HepG2 (cell line): ENCODE data around the gene STK40. TPM values are rescaled to one million over a fixed set of nuclear protein-coding genes. Genes with fewer than 3 reads are reported as not detected.
A peak's percentile ranks its signal among the peaks of the same experiment; 100 is the strongest.

Experiments
- CBX2 ChIP-seq, 2 experiments: fragments of 200-600 bp in 1 of 2; sonication (generic); formaldehyde crosslinking in 1 of 2; IDR thresholded peaks; 2 replicates each; pipeline versions ENCODE4 v1.7.0 to v1.8.1; 2018 to 2022; ENCODE audit warnings: low read depth in 2 of 2, low read length in 1 of 2, mild to moderate bottlenecking in 1 of 2, missing genetic modification reagents in 1 of 2
- DNMT1 ChIP-seq: sonication (generic); formaldehyde crosslinking; IDR thresholded peaks from 2 replicates; pipeline ENCODE4 v1.5.1; 2020; ENCODE audit warnings: mild to moderate bottlenecking, missing genetic modification reagents
- ELK4 ChIP-seq: sonication (generic); formaldehyde crosslinking; IDR thresholded peaks from 2 replicates; pipeline ENCODE4 v1.9.0; 2021; ENCODE audit warnings: missing genetic modification reagents, borderline replicate concordance
- GMEB1 ChIP-seq: sonication (generic); formaldehyde crosslinking; IDR thresholded peaks from 2 replicates; pipeline ENCODE4 v1.5.1; 2020; ENCODE audit warnings: missing genetic modification reagents, mild to moderate bottlenecking, borderline replicate concordance
- MBD4 ChIP-seq: IDR thresholded peaks from 2 replicates; pipeline ENCODE4 v1.6.1; 2012; ENCODE audit warnings: low read length, inconsistent platforms, borderline replicate concordance
- NFKB2 ChIP-seq: sonication (generic); formaldehyde crosslinking; IDR thresholded peaks from 2 replicates; pipeline ENCODE4 v1.4.0; 2020; ENCODE audit warnings: missing genetic modification reagents, borderline replicate concordance
- NFYC ChIP-seq: IDR thresholded peaks from 2 replicates; pipeline ENCODE4 v1.6.1; 2016; ENCODE audit warnings: missing genetic modification reagents, missing compliant biosample characterization
- RAD51 ChIP-seq: fragments of 450-650 bp; IDR thresholded peaks from 2 replicates; pipeline ENCODE4 v1.6.1; 2016; ENCODE audit warnings: borderline replicate concordance
- REST ChIP-seq, 2 experiments: IDR thresholded peaks; 2 replicates each; pipeline ENCODE4 v1.6.1; 2011 to 2012; ENCODE audit warnings: low read length in 2 of 2, borderline replicate concordance in 1 of 2, low read depth in 1 of 2, mild to moderate bottlenecking in 1 of 2, moderate library complexity in 1 of 2
- ZFP36 ChIP-seq: fragments of 150-350 bp; IDR thresholded peaks from 2 replicates; pipeline ENCODE4 v1.6.1; 2018; ENCODE audit warnings: borderline replicate concordance, low read length, low read depth; ENCODE audit not compliant: partially characterized antibody
- ZFP41 ChIP-seq: sonication (generic); formaldehyde crosslinking; IDR thresholded peaks from 2 replicates; pipeline ENCODE4 v1.4.0; 2020; ENCODE audit warnings: mild to moderate bottlenecking, missing genetic modification reagents, borderline replicate concordance
- ZFP82 ChIP-seq: sonication (generic); formaldehyde crosslinking; IDR thresholded peaks from 2 replicates; pipeline ENCODE4 v1.5.1; 2020; ENCODE audit warnings: mild to moderate bottlenecking, missing genetic modification reagents, borderline replicate concordance
- ZNF20 ChIP-seq: sonication (generic); formaldehyde crosslinking; IDR thresholded peaks from 2 replicates; pipeline ENCODE4 v1.4.0; 2020; ENCODE audit warnings: mild to moderate bottlenecking, moderate library complexity, missing genetic modification reagents
- ZNF274 ChIP-seq: sonication (generic); formaldehyde crosslinking; IDR thresholded peaks from 2 replicates; pipeline ENCODE4 v1.5.1; 2020; ENCODE audit warnings: mild to moderate bottlenecking, missing genetic modification reagents
- ZNF317 ChIP-seq: sonication (generic); formaldehyde crosslinking; IDR thresholded peaks from 2 replicates; pipeline ENCODE4 v1.5.0; 2020; ENCODE audit warnings: mild to moderate bottlenecking, missing genetic modification reagents
- ZNF460 ChIP-seq: sonication (generic); formaldehyde crosslinking; IDR thresholded peaks from 2 replicates; pipeline ENCODE4 v1.5.1; 2020; ENCODE audit warnings: missing genetic modification reagents, mild to moderate bottlenecking, borderline replicate concordance
- ZNF598 ChIP-seq: sonication (generic); formaldehyde crosslinking; IDR thresholded peaks from 2 replicates; pipeline ENCODE4 v1.5.1; 2020; ENCODE audit warnings: mild to moderate bottlenecking, missing genetic modification reagents, borderline replicate concordance
- ZNF839 ChIP-seq: sonication (generic); formaldehyde crosslinking; IDR thresholded peaks from 2 replicates; pipeline ENCODE4 v1.4.0; 2020; ENCODE audit warnings: missing genetic modification reagents, mild to moderate bottlenecking, borderline replicate concordance
- polyA plus RNA-seq, 8 experiments: library from polyadenylated mRNA; depleted of rRNA in 3 of 8; stranded (reverse) in 7 of 8; unstranded in 1 of 8; fragments of >200 nt; fragmentation: Illumina TruSeq in 4 of 8; extraction: Trizol in 4 of 8; gene quantifications; 2 replicates each; pipeline versions ENCODE4 v1.2.1 to v1.2.3, GENCODE V29; 2011 to 2016; ENCODE audit warnings: low read depth in 4 of 8, missing spikeins in 1 of 8, mixed read lengths in 1 of 8; ENCODE audit not compliant: insufficient read depth in 1 of 8
- total RNA-seq, 5 experiments: library from RNA; depleted of rRNA; stranded (reverse); fragments of >200 nt; fragmentation: Illumina TruSeq; extraction: Trizol; gene quantifications; 2 replicates each; pipeline ENCODE4 v1.2.3, GENCODE V29; 2016; ENCODE audit warnings: low read depth in 1 of 5
- TF ChIP-seq, protein P1 (sequence below): sonication (generic); formaldehyde crosslinking; conservative IDR thresholded peaks from 2 replicates; pipeline ENCODE4 v1.8.0; 2022; ENCODE audit warnings: mild to moderate bottlenecking, moderate library complexity, missing genetic modification reagents

The STK40 gene
- total and polyA plus RNA-seq, 2 of the 13 experiments (the other 11 are each of a cell fraction or from before 2014, with no cell fraction given), result 33.8 to 35.1 TPM

DNA sequence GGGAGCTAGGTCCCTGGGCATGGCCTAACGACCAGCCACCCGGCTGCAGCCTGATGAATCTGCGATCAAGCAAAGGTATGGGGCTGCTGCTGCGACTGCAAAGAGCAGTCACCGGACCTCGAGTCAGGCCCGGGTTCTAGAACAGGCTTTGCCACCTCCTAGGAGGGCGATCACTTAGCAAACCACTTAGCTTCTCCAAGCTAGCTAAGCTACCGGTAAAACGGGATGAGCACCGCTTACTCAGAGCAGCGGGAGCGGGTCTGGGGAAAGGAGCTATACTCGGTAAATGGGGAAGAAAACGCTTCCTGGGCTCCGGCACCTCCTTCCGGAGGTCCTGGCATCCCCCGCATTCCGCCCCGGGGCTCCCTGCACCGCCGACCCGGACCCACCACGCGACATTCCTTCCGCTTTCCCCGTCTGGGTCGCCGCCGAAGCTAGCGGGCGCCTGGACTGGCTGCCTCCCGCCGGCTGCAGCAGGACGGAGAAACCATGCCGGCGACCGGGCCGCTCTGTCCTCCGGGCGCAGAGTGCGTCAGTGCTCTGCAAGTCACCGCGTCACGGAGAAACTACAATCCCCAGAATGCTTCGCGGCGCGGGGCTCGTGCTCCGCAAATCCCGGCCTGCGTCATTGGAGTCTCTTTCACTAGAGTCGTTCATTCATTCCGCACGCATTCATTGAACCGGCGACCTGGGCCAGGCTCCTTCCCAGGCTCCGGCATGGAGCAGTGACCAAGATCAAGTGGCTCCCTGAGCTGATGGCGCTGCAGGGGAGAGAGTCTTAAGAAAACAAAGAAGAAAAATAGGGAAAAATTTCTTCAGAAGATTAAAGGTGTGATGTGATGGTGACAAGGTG, 11.9 kb upstream of the STK40 start, which contains the start of gene LSM10 (continued):
- TF ChIP-seq, protein P1, sequence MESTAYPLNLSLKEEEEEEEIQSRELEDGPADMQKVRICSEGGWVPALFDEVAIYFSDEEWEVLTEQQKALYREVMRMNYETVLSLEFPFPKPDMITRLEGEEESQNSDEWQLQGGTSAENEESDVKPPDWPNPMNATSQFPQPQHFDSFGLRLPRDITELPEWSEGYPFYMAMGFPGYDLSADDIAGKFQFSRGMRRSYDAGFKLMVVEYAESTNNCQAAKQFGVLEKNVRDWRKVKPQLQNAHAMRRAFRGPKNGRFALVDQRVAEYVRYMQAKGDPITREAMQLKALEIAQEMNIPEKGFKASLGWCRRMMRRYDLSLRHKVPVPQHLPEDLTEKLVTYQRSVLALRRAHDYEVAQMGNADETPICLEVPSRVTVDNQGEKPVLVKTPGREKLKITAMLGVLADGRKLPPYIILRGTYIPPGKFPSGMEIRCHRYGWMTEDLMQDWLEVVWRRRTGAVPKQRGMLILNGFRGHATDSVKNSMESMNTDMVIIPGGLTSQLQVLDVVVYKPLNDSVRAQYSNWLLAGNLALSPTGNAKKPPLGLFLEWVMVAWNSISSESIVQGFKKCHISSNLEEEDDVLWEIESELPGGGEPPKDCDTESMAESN (CRISPR knock-in tag), result peak; percentile 71; the same call in 1 of the 2 replicates
- TF ChIP-seq ELK4 (CRISPR knock-in tag), result no peak; the same call in 1 of the 2 replicates
- no peak for TF ChIP-seq ZNF20 (CRISPR knock-in tag)
- no peak for TF ChIP-seq ZFP41 (CRISPR knock-in tag)
- TF ChIP-seq ZNF317, result peak; percentile 47; the same call in 1 of the 2 replicates
- peak in 1 of 2 experiments; percentile 19; a peak in 1 of 4 replicates for TF ChIP-seq REST (IDR thresholded peaks at IDR 0.05; ENCODE audit: borderline replicate concordance in 1 of 2, low read depth in 1 of 2, low read length in 2 of 2)
- TF ChIP-seq DNMT1, result no peak
- peak; percentile 96 for TF ChIP-seq GMEB1
- no peak; the same call in 1 of the 2 replicates for TF ChIP-seq ZNF598 (CRISPR knock-in tag)
- TF ChIP-seq ZFP36, result no peak
- peak; percentile 86 for TF ChIP-seq NFYC
- TF ChIP-seq CBX2 (IDR thresholded peaks at IDR 0.05; ENCODE audit: low read depth, low read length), result no peak
- TF ChIP-seq CBX2 (CRISPR knock-in tag; IDR thresholded peaks at IDR 0.05; ENCODE audit: low read depth), result no peak
- no peak for TF ChIP-seq RAD51
- no peak; the same call in 1 of the 2 replicates for TF ChIP-seq ZNF839
- no peak for TF ChIP-seq ZNF460 (CRISPR knock-in tag)
- TF ChIP-seq NFKB2 (CRISPR knock-in tag), result peak; percentile 76; the same call in 1 of the 2 replicates
- TF ChIP-seq ZFP82 (CRISPR knock-in tag), result no peak
- TF ChIP-seq MBD4, result no peak
- peak; percentile 70 for TF ChIP-seq ZNF274 (CRISPR knock-in tag)
